ENCODE data around the gene SUPT3H.
"Not testable (repeated sequence)": the region's sequence is repeated elsewhere in the genome, so short reads cannot be mapped to it uniquely, and the experiment has no call there.

Gene SUPT3H

GRCh38 chr6:44868335-44868668 is 509.4 kb downstream of the SUPT3H start:
- DNase-seq: no peak

- DNase-seq: no peak
Measured at GRCh38 chr6:44867571-44868334, 510.0 kb downstream of the SUPT3H start.

GRCh38 chr6:44865184-44865583 is 512.5 kb downstream of the SUPT3H start:
- DNase-seq: not testable (repeated sequence)

GRCh38 chr6:44859901-44860410 is 517.8 kb downstream of the SUPT3H start:
- no peak for DNase-seq

- DNase-seq: no peak
Measured at GRCh38 chr6:44858998-44859397, 518.7 kb downstream of the SUPT3H start.

GRCh38 chr6:44856479-44856878 is 521.3 kb downstream of the SUPT3H start:
- DNase-seq: no peak

- DNase-seq: no peak
Measured at GRCh38 chr6:44855562-44856411, 521.9 kb downstream of the SUPT3H start.

GRCh38 chr6:44854712-44855443 is 522.9 kb downstream of the SUPT3H start:
- DNase-seq: no peak

- DNase-seq: no peak
Measured at GRCh38 chr6:44851176-44851575, 526.6 kb downstream of the SUPT3H start.

- no peak for DNase-seq
Measured at GRCh38 chr6:44850312-44850711, 527.4 kb downstream of the SUPT3H start.

- no peak for DNase-seq
Measured at GRCh38 chr6:44849806-44850205, 527.9 kb downstream of the SUPT3H start.

GRCh38 chr6:44843734-44844133 is 534.0 kb downstream of the SUPT3H start:
- DNase-seq: no peak

- no peak for DNase-seq
Measured at GRCh38 chr6:44842616-44843015, 535.1 kb downstream of the SUPT3H start.

GRCh38 chr6:44841829-44842228 is 535.9 kb downstream of the SUPT3H start:
- no peak for DNase-seq

- DNase-seq: no peak
Measured at GRCh38 chr6:44837741-44838140, 540.0 kb downstream of the SUPT3H start.

GRCh38 chr6:44837255-44837654 is 540.5 kb downstream of the SUPT3H start:
- no peak for DNase-seq

GRCh38 chr6:44833248-44833647 is 544.5 kb downstream of the SUPT3H start:
- DNase-seq: no peak

GRCh38 chr6:44831002-44831610 is 546.6 kb downstream of the SUPT3H start:
- no peak for DNase-seq

- no peak for DNase-seq
Measured at GRCh38 chr6:44829836-44830235, 547.9 kb downstream of the SUPT3H start.

GRCh38 chr6:44828780-44829179 is 549.0 kb downstream of the SUPT3H start:
- DNase-seq: no peak

- no peak for DNase-seq
Measured at GRCh38 chr6:44826025-44826676, 551.6 kb downstream of the SUPT3H start.

- no peak for DNase-seq
Measured at GRCh38 chr6:44825273-44825672, 552.5 kb downstream of the SUPT3H start.
